DOHH2 (cell line): ENCODE results near the gene GRIN1.

Source experiments
- H3F3A ChIP-seq: fragments of 200-600 bp; sonication (generic), shearing (Covaris generic); 2 replicates; pipeline ENCODE4 v1.6.0; 2016; ENCODE audit warnings: antibody characterized with exemption, mild to moderate bottlenecking; ENCODE audit not compliant: control insufficient read depth, insufficient read depth
- H3K27ac ChIP-seq: fragments of 200-600 bp; sonication (generic); 2 replicates; pipeline ENCODE4 v1.5.1; 2014; ENCODE audit warnings: low read depth, mild to moderate bottlenecking, low read length, moderate library complexity
- H3K27me3 ChIP-seq: fragments of 200-600 bp; sonication (generic); 2 replicates; pipeline ENCODE4 v1.6.1; 2014; ENCODE audit warnings: mild to moderate bottlenecking, low read length, mixed read lengths; ENCODE audit not compliant: control insufficient read depth
- H3K36me3 ChIP-seq: fragments of 200-600 bp; sonication (generic); 2 replicates; pipeline ENCODE4 v1.6.1; 2014; ENCODE audit warnings: mild to moderate bottlenecking, low read length, moderate library complexity, mixed read lengths; ENCODE audit not compliant: control insufficient read depth
- H3K4me1 ChIP-seq: fragments of 200-600 bp; sonication (generic); 2 replicates; pipeline ENCODE4 v1.6.1; 2014; ENCODE audit warnings: mild to moderate bottlenecking, low read length, mixed read lengths; ENCODE audit not compliant: control insufficient read depth
- H3K4me2 ChIP-seq: fragments of 200-600 bp; sonication (generic); 2 replicates; pipeline ENCODE4 v1.6.0; 2014; ENCODE audit warnings: mild to moderate bottlenecking, low read length, moderate library complexity
- H3K4me3 ChIP-seq: fragments of 200-600 bp; sonication (generic); 2 replicates; pipeline ENCODE4 v1.5.1; 2014; ENCODE audit warnings: mild to moderate bottlenecking, low read length, mixed read lengths
- H3K79me2 ChIP-seq: fragments of 200-600 bp; sonication (generic); 2 replicates; pipeline ENCODE4 v1.6.1; 2014; ENCODE audit warnings: mild to moderate bottlenecking, low read length, mixed read lengths; ENCODE audit not compliant: control insufficient read depth
- H3K9me2 ChIP-seq: fragments of 200-600 bp; sonication (generic); replicated peaks from 2 replicates; pipeline ENCODE4 v1.6.1; 2014; ENCODE audit warnings: mild to moderate bottlenecking, low read length, mixed read lengths; ENCODE audit not compliant: control insufficient read depth
- H3K9me3 ChIP-seq: fragments of 200-600 bp; sonication (generic); 2 replicates; pipeline ENCODE4 v1.6.1; 2014; ENCODE audit warnings: antibody characterized with exemption, low read length, mixed read lengths; ENCODE audit not compliant: control insufficient read depth, insufficient read depth
- H4K20me1 ChIP-seq: fragments of 200-600 bp; sonication (generic); 2 replicates; pipeline ENCODE4 v1.6.0; 2014; ENCODE audit warnings: low read depth, mild to moderate bottlenecking, antibody characterized with exemption, low read length, moderate library complexity; ENCODE audit not compliant: control insufficient read depth, insufficient read depth
- EZH2phosphoT487 ChIP-seq: fragments of 200-600 bp; sonication (generic); IDR thresholded peaks from 2 replicates; pipeline ENCODE4 v1.6.1; 2017; ENCODE audit warnings: borderline replicate concordance, mild to moderate bottlenecking, antibody characterized with exemption, low read length, moderate library complexity, mixed read lengths
- TF ChIP-seq, protein P1 (sequence below): fragments of 200-600 bp; sonication (generic); IDR thresholded peaks from one replicate; pipeline ENCODE4 v1.5.1; 2014; ENCODE audit warnings: antibody characterized with exemption, mild to moderate bottlenecking, low read depth, low read length; ENCODE audit not compliant: poor library complexity, severe bottlenecking

GRIN1 gene

GRCh38 chr9:137109250-137110146 is 29.5 kb upstream of the GRIN1 start:
- no peak for TF ChIP-seq EZH2phosphoT487
- TF ChIP-seq, protein P1, sequence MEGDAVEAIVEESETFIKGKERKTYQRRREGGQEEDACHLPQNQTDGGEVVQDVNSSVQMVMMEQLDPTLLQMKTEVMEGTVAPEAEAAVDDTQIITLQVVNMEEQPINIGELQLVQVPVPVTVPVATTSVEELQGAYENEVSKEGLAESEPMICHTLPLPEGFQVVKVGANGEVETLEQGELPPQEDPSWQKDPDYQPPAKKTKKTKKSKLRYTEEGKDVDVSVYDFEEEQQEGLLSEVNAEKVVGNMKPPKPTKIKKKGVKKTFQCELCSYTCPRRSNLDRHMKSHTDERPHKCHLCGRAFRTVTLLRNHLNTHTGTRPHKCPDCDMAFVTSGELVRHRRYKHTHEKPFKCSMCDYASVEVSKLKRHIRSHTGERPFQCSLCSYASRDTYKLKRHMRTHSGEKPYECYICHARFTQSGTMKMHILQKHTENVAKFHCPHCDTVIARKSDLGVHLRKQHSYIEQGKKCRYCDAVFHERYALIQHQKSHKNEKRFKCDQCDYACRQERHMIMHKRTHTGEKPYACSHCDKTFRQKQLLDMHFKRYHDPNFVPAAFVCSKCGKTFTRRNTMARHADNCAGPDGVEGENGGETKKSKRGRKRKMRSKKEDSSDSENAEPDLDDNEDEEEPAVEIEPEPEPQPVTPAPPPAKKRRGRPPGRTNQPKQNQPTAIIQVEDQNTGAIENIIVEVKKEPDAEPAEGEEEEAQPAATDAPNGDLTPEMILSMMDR = no peak
- H3F3A ChIP-seq = no peaks in the 10 kb centered on the region
- peaks cover 9% of the 10 kb centered on the region for H3K4me1 ChIP-seq
- no peaks in the 10 kb centered on the region for H4K20me1 ChIP-seq
- H3K9me2 ChIP-seq = no peaks in the 10 kb centered on the region
- H3K27me3 ChIP-seq = no peaks in the 10 kb centered on the region
- no peak overlapping the region for H3K4me2 ChIP-seq
- H3K4me3 ChIP-seq = no peak overlapping the region
- no peak overlapping the region for H3K27ac ChIP-seq
- H3K36me3 ChIP-seq = peaks cover 75% of the 10 kb centered on the region
- H3K9me3 ChIP-seq = no peaks in the 10 kb centered on the region
- H3K79me2 ChIP-seq = peaks cover 19% of the 10 kb centered on the region

GRCh38 chr9:137110147-137110910 is 28.6 kb upstream of the GRIN1 start:
- H3K4me2 ChIP-seq = no peak overlapping the region
- peaks cover 71% of the 10 kb centered on the region for H3K36me3 ChIP-seq
- no peaks in the 10 kb centered on the region for H3K9me3 ChIP-seq
- H3K27me3 ChIP-seq = no peaks in the 10 kb centered on the region
- no peaks in the 10 kb centered on the region for H4K20me1 ChIP-seq
- H3K79me2 ChIP-seq = peaks cover 26% of the 10 kb centered on the region
- no peak overlapping the region for H3K4me3 ChIP-seq
- TF ChIP-seq EZH2phosphoT487 = no peak
- TF ChIP-seq, protein P1 = no peak
- no peaks in the 10 kb centered on the region for H3F3A ChIP-seq
- peaks cover 16% of the 10 kb centered on the region for H3K4me1 ChIP-seq
- H3K27ac ChIP-seq = no peak overlapping the region
- H3K9me2 ChIP-seq = no peaks in the 10 kb centered on the region

DNA sequence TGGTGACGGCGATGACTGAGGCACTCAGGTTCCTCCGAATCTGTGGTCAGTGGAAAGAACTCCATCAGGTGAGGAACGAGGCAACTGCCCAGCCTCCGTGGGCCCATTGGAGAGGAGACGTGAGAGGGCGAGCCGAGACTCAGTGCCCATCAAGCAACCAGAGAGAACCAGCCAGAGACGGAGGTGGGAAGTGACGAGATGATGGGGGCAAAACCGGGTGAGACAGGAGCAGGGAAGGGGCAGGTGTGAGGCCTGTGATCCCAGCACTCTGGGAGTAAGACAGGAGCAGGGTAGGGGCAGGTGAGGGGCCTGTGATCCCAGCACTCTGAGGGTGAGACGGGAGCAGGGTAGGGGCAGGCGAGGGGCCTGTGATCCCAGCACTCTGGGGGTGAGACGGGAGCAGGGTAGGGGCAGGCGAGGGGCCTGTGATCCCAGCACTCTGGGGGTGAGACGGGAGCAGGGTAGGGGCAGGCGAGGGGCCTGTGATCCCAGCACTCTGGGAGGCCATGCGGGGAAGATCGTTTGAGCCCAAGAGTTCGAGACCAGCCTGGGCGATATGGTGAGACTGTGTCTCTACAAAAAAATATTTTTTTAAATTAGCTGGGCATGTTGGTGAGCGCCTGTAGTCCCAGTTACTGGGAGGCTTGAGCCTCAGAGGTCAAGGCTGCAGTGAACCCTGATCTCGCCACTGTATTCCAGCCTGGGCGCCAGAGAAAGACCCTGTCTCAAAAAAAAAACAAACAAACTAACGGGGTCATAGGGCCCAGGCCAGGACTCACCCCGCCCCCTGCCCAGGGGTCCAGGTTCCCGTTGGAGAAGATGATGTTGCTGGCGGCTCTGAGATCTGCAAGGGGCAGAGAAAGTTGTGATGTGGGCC is 27.8 kb upstream of the GRIN1 start:
- H3K27me3 ChIP-seq = no peaks in the 10 kb centered on the region
- H3K4me2 ChIP-seq = no peak overlapping the region
- TF ChIP-seq, protein P1 = no peak
- no peak for TF ChIP-seq EZH2phosphoT487
- H3K4me1 ChIP-seq = peaks cover 21% of the 10 kb centered on the region
- no peak overlapping the region for H3K4me3 ChIP-seq
- peaks cover 68% of the 10 kb centered on the region for H3K36me3 ChIP-seq
- H3K9me3 ChIP-seq = no peaks in the 10 kb centered on the region
- no peaks in the 10 kb centered on the region for H3F3A ChIP-seq
- H4K20me1 ChIP-seq = no peaks in the 10 kb centered on the region
- no peak overlapping the region for H3K27ac ChIP-seq
- H3K79me2 ChIP-seq = peaks cover 26% of the 10 kb centered on the region
- no peaks in the 10 kb centered on the region for H3K9me2 ChIP-seq
